Ishikawa (cell line): ENCODE results near the gene VPS26A.

ENCODE experiments used
- CEBPB ChIP-seq: IDR thresholded peaks from 2 replicates; pipeline ENCODE4 v1.6.1; 2012
- EP300 ChIP-seq: IDR thresholded peaks from 2 replicates; pipeline ENCODE4 v1.6.1; 2012; ENCODE audit warnings: borderline replicate concordance
- MAX ChIP-seq: IDR thresholded peaks from 2 replicates; pipeline ENCODE4 v1.6.1; 2012
- RAD21 ChIP-seq: IDR thresholded peaks from 2 replicates; pipeline ENCODE4 v1.6.1; 2012; ENCODE audit warnings: low read depth
- USF1 ChIP-seq: IDR thresholded peaks from 2 replicates; pipeline ENCODE4 v1.6.1; 2012

DNA sequence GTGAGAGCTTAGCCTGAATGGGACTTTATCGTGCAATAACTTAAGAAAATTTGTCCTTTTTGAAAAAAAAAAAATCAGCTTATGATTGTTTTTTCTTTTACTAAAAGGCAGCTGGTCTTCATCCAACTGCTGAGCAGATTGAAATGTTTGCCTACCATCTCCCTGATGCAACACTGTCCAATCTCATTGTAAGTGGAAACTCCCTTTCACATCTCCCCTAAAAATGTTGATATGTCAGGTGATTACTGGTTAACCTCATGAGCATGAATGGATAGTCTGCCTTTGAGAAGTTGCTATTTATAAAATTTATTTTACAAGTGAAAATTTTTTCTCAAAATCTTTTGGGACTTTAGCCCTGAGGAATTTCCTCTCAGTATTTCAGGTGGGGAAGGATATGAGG, 78.4 kb downstream of the VPS26A start:
- TF ChIP-seq RAD21 (no peak), CEBPB (no peak), MAX (no peak), USF1 (no peak), EP300 (no peak)
